Fibroblast of skin of back (primary cell): ENCODE measurements around the gene CADM1.
A peak's percentile ranks its signal among the peaks of the same experiment; 100 is the strongest.

Source experiments
- DNase-seq: peaks from one replicate; pipeline ENCODE4 v3.0.0-alpha.2; 2013

The CADM1 gene

DNA sequence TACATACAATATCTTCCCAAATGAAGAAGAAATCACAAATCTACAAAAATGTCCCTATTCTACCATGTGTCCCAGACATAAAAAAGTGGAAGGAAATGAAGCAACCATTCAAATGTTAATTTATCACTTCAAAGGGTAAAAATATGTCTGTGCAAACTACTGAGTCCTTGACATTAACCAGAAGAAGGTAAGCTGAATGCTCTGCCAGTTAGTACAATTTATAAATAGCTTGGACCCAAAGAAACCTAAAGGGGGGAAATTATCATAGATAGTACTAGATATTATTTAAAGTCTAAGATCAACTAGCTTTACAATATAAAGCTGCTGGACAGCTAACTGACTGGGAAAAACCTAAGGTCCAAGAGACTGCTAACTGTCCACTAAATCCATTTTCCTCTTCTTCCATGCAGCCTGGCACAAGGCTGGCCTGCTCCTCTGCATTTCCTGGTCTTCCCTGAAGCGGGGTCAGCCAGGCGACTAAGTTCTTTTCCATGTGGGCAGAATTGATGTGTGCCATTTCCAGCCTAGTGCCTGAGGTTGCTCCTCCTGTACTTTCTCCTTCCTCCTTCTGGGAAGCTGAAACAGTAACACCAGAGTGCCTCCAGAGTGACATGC, 190.9 kb downstream of the CADM1 start:
- DNase-seq, result no peak

DNA sequence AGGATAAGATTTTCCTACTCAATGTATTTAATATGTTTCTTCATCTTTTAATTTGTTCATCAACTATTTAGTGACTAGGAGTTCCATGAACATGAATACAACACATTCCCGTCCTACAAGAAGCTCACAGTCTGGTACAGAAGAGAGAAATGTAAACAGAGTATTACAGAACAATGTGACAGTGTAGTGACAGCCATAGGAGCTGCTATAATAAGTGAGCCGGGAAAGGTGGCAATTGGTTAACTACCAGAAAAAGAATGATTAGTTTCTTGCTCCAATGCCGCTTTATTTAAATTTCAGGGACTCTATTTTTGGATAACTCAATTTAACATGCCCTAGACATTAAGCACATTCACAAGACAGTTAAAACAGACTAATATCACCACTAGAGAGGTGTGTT, 192.3 kb downstream of the CADM1 start:
- DNase-seq, result no peak

DNA sequence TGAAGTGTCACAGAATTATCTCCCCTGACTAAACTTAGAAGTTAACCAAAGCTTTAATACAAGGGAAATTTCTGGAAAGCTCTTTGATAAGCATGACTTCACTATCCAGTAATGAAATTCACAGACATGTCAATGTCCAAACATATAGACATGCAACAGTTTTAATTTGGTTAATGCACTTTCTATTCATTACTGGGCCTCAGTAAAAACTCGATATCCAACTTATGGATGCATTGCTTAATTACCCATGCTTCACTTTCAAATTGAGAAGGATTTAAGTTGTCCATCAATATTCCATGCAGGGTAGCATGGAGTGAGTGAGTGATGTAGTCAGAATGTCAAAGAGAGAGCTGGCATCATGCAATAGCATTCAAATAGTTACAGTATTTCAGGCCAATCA, 197.5 kb downstream of the CADM1 start:
- no peak for DNase-seq

DNA sequence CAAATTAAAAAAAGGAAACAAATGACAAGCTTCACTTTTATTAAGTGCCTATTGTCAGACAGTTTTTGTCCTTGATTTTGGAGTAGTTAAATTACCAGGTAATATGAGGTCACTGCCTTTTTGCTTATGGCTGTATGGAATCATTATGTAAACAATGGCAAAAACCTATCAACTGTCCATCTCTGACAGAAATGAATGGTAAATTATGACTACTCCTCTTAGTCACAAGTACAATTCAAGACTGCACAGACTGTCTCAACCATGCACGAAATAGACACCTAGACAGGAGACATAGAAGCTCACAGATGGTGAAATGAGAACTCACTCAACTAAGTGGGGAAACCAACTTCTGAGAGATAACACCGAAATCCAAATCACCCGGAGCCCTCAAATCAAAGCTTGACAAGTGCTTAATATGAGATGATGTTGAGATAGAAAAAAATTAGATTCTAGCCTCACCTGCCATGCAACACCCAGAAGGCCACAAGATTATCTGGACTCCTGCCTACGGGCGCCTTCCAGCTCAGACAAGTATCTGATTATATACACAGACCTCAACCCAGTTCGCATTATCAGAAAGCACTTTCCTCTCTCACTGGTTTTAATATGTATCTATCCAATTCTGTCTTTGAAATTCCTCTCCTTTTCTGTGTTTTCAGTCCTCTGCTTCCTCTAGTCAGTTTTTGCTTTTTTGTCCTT, 199.3 kb downstream of the CADM1 start:
- no peak for DNase-seq

DNA sequence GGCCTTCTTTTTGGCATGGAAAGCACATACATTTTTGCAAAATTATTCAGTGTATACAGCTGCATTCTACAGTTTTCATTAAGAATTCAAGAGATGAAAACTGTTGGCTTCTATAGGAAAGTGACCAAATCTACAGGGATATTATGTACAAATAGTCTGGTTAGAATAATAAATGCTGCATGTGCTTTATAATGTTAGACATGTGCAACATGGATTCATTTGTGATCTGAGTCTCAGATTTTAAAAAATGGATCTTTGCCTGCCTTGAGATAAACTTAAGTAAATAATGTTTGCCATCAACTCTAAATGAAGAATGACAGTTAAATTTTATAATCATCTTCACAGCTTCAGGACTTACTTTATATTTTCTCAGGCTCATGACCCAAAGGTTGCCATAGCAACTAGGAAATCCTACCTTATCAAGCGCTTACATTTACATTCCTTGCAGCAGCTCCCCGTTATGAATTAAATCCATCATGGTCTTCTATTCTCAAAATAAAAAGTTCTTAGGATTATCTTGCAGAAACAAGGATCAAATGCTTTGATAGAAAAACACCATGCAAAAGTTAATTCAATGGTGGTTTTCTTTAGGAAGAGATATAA, 200.2 kb downstream of the CADM1 start:
- DNase-seq, result no peak

DNA sequence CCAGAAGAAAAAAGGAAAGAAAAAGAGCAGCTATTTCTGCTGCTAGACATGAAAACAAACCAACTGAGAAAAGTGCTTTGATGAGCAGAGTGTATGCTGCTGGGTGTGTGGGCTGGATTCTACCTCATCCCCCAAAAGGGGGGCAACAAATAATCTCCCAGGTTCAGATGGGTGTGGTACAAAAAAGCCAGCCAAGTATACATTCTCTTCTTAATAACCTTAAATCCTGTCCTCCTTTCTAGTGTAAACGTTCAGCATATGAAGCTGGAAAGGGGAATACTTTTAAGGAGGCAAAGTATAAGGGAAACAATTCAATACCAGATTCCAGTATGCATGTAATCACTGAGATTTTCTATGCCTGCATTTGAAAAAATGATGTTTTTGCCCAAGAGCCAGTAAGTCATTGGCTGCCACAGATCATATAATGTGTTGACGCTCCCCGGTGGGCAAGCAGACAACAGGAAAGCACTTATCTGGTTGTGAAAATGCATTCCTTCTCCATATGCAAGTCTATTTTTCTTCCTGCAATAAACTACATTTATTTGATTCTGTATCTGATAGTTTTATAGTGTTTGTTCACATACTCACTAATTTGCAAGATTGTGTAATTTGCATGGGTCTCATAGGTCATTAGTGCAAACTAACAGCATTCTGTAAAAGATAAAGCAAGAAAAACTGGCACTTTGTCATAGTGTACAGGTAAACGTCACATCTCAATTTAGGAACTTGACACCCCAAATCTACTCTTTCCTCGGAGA, 201.1 kb downstream of the CADM1 start:
- no peak for DNase-seq

DNA sequence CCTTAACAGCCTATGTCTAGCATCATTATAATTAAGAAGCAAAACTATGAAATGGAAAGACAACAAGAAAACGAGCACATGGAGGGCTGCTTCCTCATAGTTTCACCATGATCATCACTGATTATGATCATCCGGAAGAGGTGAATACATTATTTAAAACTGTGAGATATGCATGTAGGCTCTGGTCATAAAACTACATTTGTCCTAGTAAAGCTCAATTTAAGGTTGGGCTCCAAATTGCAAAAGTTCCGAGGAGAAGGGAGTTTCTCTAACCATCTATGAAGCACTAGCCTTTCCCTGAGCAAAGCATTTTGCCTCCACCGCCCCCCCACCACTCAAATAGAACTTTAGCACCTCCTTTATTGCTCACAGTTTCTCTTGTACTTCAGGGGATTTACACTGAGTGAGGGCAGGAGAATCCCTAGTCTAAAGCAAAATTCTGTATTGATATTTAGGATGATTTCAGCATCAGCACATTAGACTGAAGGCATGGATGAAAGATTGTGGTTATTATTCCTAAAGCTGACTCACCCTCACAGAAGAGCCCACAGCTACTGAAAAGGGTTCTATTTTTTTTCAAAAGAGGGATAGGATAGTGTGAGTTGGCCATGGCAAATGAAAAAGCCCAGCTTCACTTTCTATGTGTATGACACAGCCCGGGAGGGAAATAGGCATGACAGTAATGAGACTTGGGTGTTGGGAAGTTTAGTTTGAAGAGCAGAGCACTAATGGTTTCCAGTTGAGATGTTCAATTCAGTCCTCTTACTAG, 203.4 kb downstream of the CADM1 start:
- DNase-seq, result peak; percentile 67

DNA sequence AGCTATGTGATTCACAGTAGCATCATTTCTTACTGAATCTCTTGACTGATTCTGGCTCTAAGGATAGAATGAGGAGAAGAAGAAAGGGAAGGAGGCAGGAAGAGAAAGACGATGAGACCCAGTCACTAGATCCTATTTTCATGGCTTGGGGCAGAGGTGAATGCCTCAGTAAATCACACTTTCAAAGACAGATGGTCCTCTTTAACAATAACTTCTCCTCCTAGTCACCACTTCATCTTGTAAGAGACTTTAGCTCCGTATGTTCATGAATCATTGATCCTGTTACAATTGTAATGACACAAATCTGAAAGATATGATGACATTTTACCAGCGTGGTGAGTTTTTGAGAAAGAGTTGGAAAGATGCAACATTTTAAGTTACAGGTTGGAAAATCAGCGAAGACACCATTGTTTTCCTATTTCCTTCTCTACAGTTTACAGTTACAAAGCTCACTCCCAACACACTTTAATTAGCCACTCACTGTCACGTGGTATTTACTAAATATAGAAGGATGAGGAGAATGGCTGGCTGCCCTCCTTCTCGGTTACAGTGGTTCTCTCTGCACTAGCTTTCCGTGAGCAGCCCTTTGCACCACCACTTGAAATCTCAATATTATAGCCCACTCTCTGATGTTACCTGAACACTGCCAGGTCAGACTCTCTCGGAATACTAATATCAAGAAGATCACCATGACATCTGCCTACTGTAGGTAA, 205.8 kb downstream of the CADM1 start:
- no peak for DNase-seq

DNA sequence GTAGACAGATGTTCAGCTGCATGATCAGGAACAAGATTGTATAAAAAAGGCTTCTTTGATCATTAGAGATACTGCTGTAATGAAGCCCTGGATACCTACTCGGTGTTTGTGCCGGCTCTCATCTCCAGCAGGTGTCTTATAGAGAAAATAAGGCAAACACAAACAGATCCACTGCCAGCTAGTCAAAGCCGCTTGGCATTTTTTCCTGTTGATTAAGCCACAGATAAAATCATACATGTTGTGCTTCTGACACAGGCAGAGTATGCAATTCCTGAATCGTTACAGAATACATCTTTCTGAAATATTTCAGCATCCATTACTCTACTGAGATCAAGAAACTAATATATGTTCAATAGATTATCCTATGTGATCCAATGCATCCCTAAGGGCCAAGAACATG, 206.9 kb downstream of the CADM1 start:
- no peak for DNase-seq

DNA sequence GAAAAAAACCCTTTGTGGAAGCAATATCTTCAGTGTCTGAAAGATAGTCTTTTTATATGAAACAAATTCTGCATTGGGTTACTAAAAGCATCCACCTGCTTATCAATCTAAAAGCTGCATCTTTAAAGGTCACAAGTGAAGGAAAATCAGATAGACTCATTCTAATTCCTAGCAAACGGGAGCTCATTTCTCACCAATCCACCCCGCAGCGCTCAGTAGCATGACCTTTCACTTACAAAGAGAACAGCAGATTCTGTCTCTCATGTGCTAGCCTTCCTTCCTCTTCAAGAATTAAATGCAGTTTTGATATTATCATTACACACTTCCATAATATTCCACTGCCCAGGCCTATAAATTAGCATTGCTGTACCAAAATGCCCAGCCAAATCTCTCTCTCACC, 212.9 kb downstream of the CADM1 start:
- no peak for DNase-seq

DNA sequence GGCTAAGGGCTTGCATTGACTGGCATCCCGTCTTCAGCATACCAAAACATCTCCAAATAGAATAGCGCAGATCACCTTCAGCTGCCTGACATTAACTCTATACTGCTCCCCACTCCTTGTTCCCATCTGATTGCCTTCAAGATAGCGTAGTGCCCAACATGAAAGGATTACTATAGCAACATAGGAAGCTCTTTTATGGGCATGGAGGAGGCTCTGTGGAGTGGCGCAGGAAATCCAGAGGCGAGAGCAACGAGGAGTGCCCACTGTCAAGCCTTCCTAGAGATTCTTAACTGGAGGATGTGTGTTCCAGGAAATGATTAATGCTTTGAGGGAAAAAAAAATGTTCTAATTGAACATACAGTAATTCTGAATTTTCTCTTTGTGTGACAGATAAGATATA, 213.3 kb downstream of the CADM1 start:
- DNase-seq, result no peak

DNA sequence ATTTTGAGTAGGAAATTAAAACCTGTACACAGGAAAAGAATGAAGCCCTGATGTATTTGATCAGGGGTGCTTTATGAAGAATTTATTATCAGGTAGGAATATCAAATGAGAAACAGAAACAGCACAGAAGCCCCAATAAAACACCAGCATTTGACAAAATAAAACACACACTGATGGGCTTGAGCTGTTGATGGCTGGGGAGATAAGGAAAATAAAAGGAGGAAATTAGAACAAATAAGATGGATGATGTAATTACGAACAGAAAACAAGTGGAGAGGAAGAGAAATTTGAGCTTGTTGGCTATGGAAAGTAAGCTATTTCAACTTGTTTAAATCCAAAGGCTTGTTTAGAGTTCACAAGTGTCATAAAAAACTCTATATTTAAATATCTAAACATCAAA, 213.7 kb downstream of the CADM1 start:
- no peak for DNase-seq

DNA sequence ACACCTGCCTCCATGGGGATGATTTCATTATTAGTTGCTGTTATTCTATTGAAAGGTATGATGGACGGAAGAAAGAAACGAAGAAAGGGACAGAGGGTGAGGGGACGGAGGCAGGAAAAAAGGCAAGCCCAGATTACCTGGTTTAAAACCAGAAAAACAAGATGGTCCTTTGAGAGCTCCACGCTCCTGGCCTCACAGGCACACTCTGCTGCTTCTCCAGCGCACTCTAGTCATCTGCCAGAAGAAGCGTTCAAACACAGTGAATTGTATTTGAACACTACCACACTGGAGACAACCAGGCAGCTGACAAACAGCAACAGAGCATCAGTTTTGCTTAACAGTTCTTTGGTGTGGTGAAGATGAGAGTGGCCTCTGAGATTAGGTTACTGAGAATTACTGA, 216.9 kb downstream of the CADM1 start:
- no peak for DNase-seq

DNA sequence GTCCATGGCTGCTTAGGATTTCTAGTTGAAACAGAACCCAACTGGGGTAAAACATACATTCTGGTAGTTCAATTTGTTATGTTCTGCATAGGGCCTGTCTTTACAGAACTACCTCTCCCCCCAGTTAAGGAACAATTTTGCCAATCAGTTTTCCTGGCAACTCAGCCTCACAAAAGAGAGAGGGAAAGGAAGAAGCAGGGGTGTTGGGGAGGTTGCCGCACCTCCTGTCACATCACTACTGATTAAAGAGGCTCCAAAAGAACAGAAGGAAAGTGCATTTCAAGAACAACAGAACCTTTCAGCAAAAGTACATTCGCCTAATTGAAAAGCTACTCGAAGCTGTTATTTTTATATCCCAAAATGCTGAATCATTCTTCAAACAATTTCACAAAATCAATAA, 217.6 kb downstream of the CADM1 start:
- DNase-seq, result no peak

DNA sequence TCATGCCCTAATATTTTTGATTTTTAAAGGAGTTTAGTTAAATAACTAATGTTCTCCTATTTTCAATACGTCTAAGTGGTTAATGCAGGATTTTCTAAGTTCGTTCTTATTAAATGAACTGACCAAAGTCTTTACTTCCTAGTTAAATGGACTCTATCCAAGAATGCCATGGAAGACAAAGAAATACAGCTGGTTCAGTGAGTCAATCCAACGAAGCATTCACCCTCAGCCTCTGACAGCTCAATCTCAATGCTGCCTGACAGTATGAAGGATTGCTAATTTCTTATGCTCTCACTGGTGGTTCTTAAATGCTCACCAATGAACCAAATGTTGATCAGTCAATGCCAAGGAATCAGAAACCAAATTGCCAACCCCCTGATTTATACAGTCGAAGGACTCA, 219.4 kb downstream of the CADM1 start:
- DNase-seq, result no peak

DNA sequence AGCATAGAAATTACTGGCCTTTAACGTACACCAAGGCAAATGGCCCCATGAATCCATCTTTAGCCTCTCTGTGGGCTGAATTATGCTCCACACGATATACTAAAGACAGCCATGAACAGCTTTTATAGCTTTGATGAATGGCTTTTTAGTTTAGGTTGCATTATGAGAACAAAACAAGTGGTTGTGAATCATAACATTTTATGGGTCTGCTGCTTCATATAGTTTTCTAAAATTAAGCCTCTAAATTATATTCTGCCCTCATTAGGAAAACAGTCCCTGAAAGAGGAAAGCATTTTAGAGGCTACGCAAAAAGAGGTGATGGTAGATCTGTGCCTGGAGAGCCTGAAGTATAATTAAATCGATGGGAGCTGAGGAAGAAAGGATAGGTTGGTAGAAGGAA, 221.3 kb downstream of the CADM1 start:
- DNase-seq, result no peak

DNA sequence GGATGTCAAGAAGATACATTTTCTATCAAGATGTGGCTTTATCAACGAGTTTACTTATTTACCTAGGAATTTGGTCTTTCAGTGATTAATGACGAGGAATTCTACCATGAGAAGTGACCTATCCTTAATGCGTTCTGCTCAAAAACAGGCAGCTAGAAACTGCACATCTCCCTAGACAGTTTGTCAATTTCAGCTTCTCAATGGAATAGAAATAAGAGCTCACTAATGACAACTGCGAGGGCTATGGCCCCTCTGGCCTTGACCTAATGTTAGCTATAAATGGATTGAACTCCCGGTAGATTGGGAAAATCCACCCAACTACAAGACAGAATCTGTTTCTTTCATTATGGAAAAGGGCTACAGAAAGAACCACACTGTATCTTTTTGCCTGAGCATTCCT, 223.4 kb downstream of the CADM1 start:
- DNase-seq, result no peak

DNA sequence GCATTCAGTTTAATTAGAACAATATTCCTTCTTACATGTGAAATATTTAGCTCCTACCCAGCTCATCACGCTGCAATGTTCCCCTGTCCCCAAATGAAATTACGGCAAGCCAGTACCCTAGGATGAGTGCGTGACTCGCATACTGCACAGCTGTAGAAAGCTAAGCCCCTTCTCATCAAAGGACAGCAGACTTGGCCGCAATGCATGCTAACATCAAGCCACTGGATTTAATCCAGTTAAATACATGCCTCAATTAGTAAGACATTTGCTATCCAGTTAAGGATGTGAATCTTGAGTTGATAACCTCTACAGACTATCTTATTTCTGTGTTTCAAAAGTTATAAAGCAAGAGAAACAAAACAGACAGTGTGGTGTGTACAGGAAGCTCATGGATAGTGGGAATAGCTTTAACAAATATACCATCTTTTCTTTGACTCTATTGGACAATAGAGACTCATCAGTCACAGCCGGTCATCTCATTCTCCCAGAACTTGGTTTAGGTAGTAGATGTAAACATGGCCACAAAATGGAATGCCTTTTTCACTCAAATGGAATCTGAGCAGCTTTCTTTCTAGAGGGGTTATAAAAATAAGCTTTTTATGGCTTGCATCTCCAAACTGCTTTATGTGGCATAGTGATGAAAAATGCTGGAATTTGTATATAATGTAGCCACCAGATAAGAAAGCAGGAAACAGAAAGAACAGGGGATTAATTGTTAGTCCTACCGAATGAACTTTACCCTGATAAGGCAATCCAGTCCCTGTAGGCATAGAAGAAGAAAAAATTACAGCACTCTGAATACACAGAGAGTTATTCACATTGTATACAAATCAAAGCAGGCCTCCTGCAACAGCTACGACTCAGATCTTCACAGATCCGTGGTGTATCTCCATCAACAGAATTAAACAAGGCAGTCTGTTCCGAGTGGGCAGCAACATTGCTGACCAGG, 224.1 kb downstream of the CADM1 start:
- DNase-seq, result peak; percentile 74

DNA sequence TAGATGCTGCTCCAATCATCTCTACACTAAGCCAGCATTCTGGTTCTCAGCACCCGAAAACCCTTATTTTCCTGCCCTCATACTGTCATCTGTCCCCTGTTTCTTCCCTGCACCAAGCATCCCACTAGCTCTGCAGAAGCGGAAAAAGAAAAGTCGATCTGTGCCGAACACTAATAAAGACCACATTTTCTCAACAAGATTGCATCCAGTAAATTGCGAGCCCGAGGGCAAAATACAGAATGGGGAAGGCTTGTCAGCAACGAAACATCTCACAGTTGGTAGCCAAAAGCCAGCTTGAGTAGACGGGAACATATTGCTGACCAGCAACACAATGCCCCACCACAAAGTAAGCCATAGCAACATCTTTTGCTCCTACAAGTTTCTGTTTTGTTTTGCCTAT, 227.4 kb downstream of the CADM1 start:
- no peak for DNase-seq

DNA sequence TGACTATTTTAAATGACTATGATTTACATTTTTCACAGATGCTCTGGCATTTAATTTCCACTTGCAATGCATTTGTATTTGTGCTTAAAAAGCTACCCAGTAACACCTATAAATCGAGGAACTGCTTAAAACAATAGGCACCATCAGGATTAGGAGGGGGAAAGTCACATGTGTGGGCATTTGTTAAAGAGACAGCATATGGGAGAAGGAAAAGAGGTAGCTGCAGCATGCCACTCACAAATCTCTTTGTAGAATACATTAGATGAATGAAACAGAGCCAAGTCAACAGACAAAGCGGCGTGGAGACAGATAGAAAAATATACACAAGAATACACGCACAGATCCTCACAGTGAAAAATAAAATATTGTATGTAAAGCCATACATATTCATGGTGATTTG, 228.0 kb downstream of the CADM1 start:
- DNase-seq, result no peak

DNA sequence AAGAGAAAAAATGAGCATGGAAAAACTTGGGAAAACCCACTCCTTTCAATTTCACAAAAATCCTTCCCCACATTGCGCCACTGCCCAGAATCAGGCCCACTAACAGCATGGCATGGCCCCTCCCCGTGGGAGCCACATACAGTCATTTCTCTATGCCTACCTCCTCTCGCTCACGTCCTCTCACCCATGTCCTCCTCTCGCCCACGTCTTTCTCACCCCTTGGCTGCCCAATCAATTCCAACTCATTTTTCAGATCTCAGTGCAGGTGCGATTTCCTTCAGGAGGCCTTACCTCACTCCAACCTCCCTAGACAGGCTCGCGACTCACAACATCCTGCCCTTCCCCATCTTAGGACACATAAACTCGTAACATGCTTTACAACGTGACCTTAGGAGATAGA, 229.2 kb downstream of the CADM1 start:
- DNase-seq, result no peak
